GM18909 (cell line): ENCODE data around the gene TXLNB.

Experiments
- ATAC-seq: cut with Tn5 transposase; IDR thresholded peaks from one replicate; pipeline ENCODE4 v1.9.1; 2021; ENCODE audit warnings: mild to moderate bottlenecking; ENCODE audit not compliant: unreplicated experiment, poor library complexity

TXLNB gene

GRCh38 chr6:139277161-139277560 is 14.6 kb downstream of the TXLNB start:
- ATAC-seq: no peak

DNA sequence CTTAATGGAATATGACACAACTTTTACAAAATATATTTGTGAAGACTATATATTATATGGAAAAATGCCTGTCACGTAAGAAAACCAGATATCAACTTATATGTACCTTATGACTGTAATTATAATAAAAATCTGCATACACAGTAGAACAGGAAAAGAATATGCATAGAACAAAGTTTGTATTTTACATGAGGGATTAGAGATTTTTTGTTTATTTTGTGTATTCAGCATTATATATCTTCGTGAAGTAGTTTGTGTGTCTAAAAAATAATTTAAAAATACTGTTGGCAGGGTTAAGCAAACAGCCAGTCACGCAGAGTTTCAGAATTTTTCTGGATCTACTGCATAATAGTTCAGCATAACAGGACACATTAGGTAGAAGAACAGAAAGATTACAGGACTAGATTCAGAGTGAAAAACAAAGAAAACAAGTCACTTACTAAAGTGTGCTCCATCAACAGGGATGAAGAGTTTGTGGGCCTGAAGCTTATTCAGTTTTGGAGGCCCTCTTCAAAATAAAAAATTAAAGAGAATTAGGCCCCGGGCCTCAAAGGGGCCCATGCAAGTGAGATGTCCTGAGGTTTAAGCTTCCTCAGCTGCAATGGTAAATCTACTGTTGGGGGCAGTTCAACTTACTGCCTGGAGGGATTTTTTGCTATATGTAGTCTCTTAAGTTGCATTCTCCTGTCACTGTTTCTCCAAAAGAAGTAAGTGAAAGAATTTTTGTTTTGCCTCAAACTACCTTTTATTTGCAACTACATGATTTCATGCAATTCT is 16.3 kb downstream of the TXLNB start:
- no peak for ATAC-seq

GRCh38 chr6:139271056-139271455 is 20.7 kb downstream of the TXLNB start:
- ATAC-seq: peak; percentile 88

GRCh38 chr6:139270249-139270648 is 21.5 kb downstream of the TXLNB start:
- no peak for ATAC-seq

DNA sequence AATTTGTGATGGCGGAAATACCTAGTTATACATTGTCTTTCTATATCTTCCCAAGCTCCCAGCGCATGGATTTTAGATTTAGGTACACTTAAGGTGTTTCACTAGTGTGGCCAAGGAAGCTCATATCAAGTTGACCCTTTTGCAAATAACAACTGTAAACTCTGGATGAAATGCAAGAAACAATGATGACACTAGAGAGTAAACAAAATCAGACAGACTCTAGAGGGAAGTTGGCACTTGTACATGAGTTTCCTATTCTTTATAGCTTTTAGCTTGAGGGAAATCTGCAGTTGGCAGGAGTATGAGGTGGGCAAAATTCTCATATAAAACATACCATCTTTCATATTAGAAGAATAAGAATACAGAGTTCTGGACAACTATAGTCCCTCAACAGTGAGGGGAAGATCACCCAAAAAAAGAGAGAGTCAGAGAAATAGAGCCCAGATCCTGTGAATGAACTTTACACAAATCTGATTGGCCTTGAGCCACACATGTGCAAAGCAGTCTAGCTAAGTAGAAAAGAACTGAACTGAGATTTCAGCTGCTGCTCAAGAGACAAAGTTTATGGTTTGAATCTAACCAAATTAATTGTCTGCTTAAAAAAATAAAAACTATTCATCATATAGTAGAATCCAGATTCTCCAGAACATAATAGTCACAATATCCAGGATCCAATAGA is 26.1 kb downstream of the TXLNB start:
- ATAC-seq: no peak

- peak; percentile 79 for ATAC-seq
Observed at GRCh38 chr6:139262519-139263300, 29.1 kb downstream of the TXLNB start.

- peak; percentile 55 for ATAC-seq
Observed at GRCh38 chr6:139257821-139258398, 33.9 kb downstream of the TXLNB start.

- ATAC-seq: no peak
Observed at GRCh38 chr6:139257291-139257690, 34.5 kb downstream of the TXLNB start.

- no peak for ATAC-seq
Observed at GRCh38 chr6:139256087-139256486, 35.7 kb downstream of the TXLNB start.

DNA sequence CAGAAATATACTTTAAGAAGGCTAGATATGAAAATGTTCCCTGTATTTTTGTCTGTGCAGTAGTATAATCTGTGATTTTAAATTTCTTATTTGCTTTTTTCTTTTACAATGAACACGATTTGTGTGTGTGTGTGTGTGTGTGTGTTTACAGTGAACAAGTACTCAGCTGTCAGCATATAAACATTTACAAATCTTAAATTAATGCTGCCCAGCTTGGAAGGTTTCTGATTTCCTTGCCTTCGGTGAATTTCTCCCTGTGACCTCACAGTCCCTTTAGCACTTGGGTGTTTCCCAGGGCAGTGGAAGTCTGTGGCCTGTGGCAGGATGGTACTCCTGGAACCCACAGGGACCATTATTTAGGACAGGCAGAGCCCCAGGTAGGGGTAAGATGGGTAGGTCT is 37.6 kb downstream of the TXLNB start:
- no peak for ATAC-seq

DNA sequence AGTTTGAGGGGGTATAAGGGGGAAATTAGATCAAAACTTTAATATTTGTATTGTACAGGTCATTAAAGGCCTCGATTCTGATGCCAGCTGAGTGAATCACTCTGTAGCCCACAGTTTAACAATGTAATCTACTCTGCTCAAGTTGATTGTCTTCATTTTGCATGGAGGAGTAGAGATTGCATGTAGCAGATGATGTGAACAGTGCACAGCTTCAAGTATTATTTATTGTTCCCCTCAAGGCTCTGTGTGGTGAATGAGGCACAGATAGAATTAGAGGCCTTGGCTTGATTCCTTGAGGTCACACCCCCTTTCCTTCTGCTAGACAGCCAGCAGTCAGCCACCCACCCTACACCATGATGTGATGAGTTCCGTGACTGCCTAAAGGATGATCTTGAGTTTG is 38.1 kb downstream of the TXLNB start:
- ATAC-seq: no peak

GRCh38 chr6:139251691-139252390 is 40.0 kb downstream of the TXLNB start:
- no peak for ATAC-seq

DNA sequence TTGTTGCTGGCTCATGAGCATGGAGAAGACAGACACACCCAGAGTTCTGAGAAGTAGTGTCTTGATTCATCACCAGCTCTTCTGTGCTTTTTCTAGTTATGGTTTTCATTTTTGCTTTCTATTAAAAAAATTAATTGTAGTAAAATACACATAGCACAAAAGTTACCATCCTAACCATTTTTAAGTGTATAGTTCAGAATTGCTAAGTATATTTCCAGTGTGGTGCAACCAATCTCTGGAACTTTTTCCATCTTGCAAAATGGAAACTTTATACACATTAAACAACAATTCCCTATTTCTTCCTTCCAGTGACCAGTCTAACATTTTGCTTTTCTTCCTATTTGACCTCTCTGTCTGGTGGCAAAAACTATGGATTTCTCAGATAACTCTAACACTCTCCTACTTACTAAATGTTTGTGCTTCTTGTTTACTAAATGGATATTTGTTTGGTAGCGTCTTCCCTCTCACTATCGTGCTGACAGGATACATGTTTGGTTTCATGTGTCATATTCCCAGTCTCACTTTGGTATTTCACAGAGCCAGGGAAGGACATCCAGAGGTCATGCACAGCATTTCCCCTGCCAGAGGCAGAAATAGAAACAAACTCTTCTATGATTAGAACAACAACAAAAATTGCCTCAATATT is 40.6 kb downstream of the TXLNB start:
- ATAC-seq: peak; percentile 27

DNA sequence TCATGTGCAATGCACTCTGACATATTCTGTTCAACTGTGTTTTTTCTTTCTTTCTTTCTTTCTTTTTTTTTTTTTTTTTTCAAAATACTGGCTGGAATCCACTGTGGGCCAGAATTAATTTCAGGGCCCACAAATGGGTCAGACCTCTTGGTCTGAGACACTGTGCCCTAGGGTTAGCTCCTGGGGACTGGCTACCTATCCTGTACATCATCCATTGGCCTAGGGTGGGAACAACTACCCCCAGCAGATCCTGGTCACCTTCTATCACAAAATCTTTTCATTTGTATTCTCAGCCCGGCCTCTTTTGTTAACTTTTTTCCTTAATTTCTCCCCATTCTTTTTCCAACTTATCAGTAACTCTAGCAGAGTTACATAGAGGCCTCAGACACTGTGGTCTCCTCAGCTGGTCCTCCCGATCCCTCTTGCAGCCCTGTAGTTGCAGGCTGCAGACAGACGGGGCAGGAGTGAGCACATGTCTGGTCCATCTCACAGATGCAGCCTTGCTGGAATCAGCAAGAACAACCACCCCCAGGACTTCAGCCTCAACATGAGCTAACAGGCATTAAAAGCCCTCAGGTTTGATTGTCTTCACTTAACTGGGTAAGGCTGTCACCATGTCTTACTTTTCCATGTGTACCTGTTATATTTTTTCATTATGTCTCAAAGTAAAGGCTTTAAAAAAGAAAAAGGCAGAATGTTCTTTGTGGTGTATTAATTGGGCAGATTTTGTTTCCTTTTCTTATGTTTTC is 41.3 kb downstream of the TXLNB start:
- ATAC-seq: peak; percentile 97

- ATAC-seq: no peak
Observed at GRCh38 chr6:139249395-139249794, 42.4 kb downstream of the TXLNB start.

- no peak for ATAC-seq
Observed at GRCh38 chr6:139248911-139249310, 42.9 kb downstream of the TXLNB start.

- no peak for ATAC-seq
Observed at GRCh38 chr6:139247618-139248017, 44.2 kb downstream of the TXLNB start.

DNA sequence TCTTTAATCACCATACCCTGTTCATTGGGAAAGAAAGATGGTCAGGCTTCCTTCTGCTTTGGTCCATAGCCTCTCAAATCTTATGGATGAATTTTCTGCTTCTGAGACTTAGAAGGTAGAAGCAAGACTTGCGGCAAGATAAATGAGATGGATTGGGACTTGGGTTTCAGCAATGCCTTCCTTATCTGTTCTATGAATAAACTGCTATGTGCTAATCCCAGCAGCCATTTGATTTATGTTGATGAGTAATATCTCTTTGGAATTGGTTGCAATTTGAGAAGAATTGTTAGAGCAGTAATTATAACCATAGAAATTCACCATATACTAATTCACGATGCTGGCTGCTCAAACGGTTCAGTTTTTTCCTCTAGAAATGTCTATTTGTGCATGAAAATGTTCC is 48.3 kb downstream of the TXLNB start:
- no peak for ATAC-seq
